Left lung (tissue), 14 donors: ENCODE measurements around the gene FBXO33. TPM values are rescaled to one million over a fixed set of nuclear protein-coding genes. Genes with fewer than 3 reads are reported as not detected.
A peak's percentile ranks its signal among the peaks of the same experiment; 100 is the strongest.

Experiments
- ATAC-seq: fragments of 200-7000 bp; cut with Tn5 transposase; one replicate; pipeline ENCODE4 v1.9.1; 2020; ENCODE audit warnings: moderate library complexity
- DNase-seq, 4 donors: peaks; one replicate each; pipeline ENCODE4 v3.0.0-alpha.2; 2013 to 2020
- H3K27ac ChIP-seq, 2 donors: fragments of 200-600 bp; sonication (generic) in 1 of 2; one replicate each; pipeline versions ENCODE4 v1.5.0 to v1.8.0; 2020 to 2021
- H3K27me3 ChIP-seq, 2 donors: fragments of 200-600 bp; sonication (generic) in 1 of 2; one replicate each; pipeline versions ENCODE4 v1.5.0 to v1.8.0; 2020 to 2021
- H3K36me3 ChIP-seq, 2 donors: fragments of 200-600 bp; sonication (generic) in 1 of 2; one replicate each; pipeline versions ENCODE4 v1.5.0 to v1.8.0; 2020 to 2021
- H3K4me1 ChIP-seq, 2 donors: fragments of 200-600 bp; one replicate each; pipeline ENCODE4 v1.8.0; 2021
- H3K4me3 ChIP-seq, 2 donors: fragments of 200-600 bp; sonication (generic) in 1 of 2; one replicate each; pipeline versions ENCODE4 v1.5.0 to v1.8.0; 2020 to 2021; ENCODE audit warnings: mild to moderate bottlenecking in 1 of 2
- H3K9me3 ChIP-seq, 2 donors: fragments of 200-600 bp; sonication (generic) in 1 of 2; one replicate each; pipeline versions ENCODE4 v1.5.0 to v1.8.0; 2020 to 2021
- intact Hi-C, 2 donors: fragments of 100-400 bp; cut with DNase I; formaldehyde crosslinking; loops; one replicate each; pipeline versions ENCODE4 v1.11.2 to v1.14.2; 2022
- long read RNA-seq, 12 donors: library from polyadenylated mRNA in 2 of 12; unstranded in 2 of 12; transcript quantifications; one replicate each; pipeline ENCODE4 v2.0.0 and lab custom pipeline, GENCODE V29; 2019 to 2026
- polyA plus RNA-seq, 6 donors: library from polyadenylated mRNA; unstranded; fragments of 120-200 nt; gene quantifications; one replicate each; pipeline ENCODE4 v1.2.1, GENCODE V29; 2013; ENCODE audit not compliant: insufficient read length in 6 of 6
- total RNA-seq, 2 donors: library from RNA; stranded (reverse); fragmentation: NEBNext Ultra II Directional; extraction: Animal tissue kit (Norgen Biotek cat#: 25700); gene quantifications; one replicate each; pipeline ENCODE4 v1.2.1, GENCODE V29; 2021
- TF ChIP-seq, protein P1 (sequence below), 2 donors: fragments of 200-600 bp; sonication (generic) in 1 of 2; IDR thresholded peaks; one replicate each; pipeline versions ENCODE4 v1.5.0 to v1.8.0; 2021; ENCODE audit warnings: antibody characterized with exemption in 2 of 2
- donor health status: DM: no; HTN: yes; CAD: no.
- donor health status: DM: no; HTN: no; CAD: no.

The FBXO33 gene
- total RNA-seq: 10 to 100 TPM; 12.7 to 13.7 TPM
- polyA plus RNA-seq: 1 to 10 TPM; 8.2 to 9.9 (median 9.1) TPM
- long read RNA-seq, donor 1, partial matches to known transcripts: 0 of 3 reads
- long read RNA-seq, donor 1, other reads (novel, unspliced or antisense): 0 of 3 reads
- long read RNA-seq, donor 2, partial matches to known transcripts: 0 of 1 reads
- long read RNA-seq, donor 2, other reads (novel, unspliced or antisense): 0 of 1 reads
- long read RNA-seq, donor 3, partial matches to known transcripts: 0 of 2 reads
- long read RNA-seq, donor 3, other reads (novel, unspliced or antisense): 0 of 2 reads
- long read RNA-seq, donor 4: 0 reads
- long read RNA-seq, donor 5, partial matches to known transcripts: 0 of 1 reads
- long read RNA-seq, donor 5, other reads (novel, unspliced or antisense): 0 of 1 reads
- long read RNA-seq, donor 6, partial matches to known transcripts: 0 of 3 reads
- long read RNA-seq, donor 6, other reads (novel, unspliced or antisense): 0 of 3 reads
- long read RNA-seq, donor 7, partial matches to known transcripts: 0 of 1 reads
- long read RNA-seq, donor 7, other reads (novel, unspliced or antisense): 0 of 1 reads
- long read RNA-seq, donor 8, partial matches to known transcripts: 0 of 3 reads
- long read RNA-seq, donor 8, other reads (novel, unspliced or antisense): 0 of 3 reads
- long read RNA-seq, donor 9: 0 reads
- long read RNA-seq, donor 10: 0 reads
- long read RNA-seq, donor 11: 0 reads
- long read RNA-seq, donor 12, partial matches to known transcripts: 0 of 1 reads
- long read RNA-seq, donor 12, other reads (novel, unspliced or antisense): 0 of 1 reads

GRCh38 chr14:39432179-39432618 is at the start of gene FBXO33:
Gene FBXO33 (minus strand): TSS chr14:39432433. CDS start chr14:39432162, 271 bp downstream.
- Histone ChIP-seq H3K4me1 (peaks cover 14 to 44% of the 10 kb centered on the region in 2 donors), H3K9me3 (no peaks in the 10 kb centered on the region), H3K4me3 (peak within 1 kb of the TSS; percentile 70 to 88), H3K27ac (peak within 1 kb of the TSS; percentile 98 to 99), H3K36me3 (no peaks in the 10 kb centered on the region), H3K27me3 (no peaks in the 10 kb centered on the region)
- ATAC-seq (peak; percentile 87), DNase-seq (peak; percentile 98 to 99 (median 98))
- TF ChIP-seq, protein P1, sequence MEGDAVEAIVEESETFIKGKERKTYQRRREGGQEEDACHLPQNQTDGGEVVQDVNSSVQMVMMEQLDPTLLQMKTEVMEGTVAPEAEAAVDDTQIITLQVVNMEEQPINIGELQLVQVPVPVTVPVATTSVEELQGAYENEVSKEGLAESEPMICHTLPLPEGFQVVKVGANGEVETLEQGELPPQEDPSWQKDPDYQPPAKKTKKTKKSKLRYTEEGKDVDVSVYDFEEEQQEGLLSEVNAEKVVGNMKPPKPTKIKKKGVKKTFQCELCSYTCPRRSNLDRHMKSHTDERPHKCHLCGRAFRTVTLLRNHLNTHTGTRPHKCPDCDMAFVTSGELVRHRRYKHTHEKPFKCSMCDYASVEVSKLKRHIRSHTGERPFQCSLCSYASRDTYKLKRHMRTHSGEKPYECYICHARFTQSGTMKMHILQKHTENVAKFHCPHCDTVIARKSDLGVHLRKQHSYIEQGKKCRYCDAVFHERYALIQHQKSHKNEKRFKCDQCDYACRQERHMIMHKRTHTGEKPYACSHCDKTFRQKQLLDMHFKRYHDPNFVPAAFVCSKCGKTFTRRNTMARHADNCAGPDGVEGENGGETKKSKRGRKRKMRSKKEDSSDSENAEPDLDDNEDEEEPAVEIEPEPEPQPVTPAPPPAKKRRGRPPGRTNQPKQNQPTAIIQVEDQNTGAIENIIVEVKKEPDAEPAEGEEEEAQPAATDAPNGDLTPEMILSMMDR (IDR thresholded peaks at IDR 0.05): no peak
- intact Hi-C loops: no loop called here

DNA sequence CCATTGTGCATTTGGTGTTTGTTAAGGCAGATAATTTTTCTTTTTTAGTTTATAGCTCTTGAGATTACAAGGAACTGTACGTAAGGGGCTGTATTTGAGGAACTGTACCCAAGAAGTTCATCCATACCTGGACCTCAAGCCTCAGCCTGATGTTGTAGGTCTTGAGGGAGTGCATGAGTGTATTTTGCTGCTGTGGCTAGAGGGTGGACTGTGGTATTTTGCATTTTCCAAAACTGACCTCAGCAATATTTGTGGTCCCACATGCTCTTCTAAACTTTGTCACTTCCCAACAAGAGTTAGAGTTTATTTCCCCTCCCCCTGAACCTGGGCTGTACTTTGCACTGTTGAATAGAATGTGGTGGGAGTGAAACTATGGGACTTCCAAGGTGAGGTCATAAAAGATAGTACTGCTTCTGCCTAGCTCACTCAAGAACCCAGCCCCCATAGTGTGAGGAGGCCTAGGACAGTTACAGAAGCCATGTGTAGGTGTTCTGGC is 42.2 kb upstream of the FBXO33 start:
- Histone ChIP-seq H3K4me1 (no peaks in the 10 kb centered on the region), H3K9me3 (no peaks in the 10 kb centered on the region), H3K36me3 (no peaks in the 10 kb centered on the region), H3K4me3 (no peak overlapping the region), H3K27me3 (no peaks in the 10 kb centered on the region), H3K27ac (no peak overlapping the region)
- DNase-seq (no peak), ATAC-seq (no peak)
- TF ChIP-seq, protein P1 (IDR thresholded peaks at IDR 0.05): no peak
- intact Hi-C loops: no loop called here

- Histone ChIP-seq H3K27me3 (no peaks in the 10 kb centered on the region), H3K27ac (no peak overlapping the region), H3K36me3 (no peaks in the 10 kb centered on the region), H3K4me1 (no peaks in the 10 kb centered on the region), H3K4me3 (no peak overlapping the region), H3K9me3 (no peaks in the 10 kb centered on the region)
- DNase-seq (no peak), ATAC-seq (no peak)
- TF ChIP-seq, protein P1 (IDR thresholded peaks at IDR 0.05): no peak
- intact Hi-C loops: no loop called here
Observed at GRCh38 chr14:39472078-39472477, 39.8 kb upstream of the FBXO33 start.

DNA sequence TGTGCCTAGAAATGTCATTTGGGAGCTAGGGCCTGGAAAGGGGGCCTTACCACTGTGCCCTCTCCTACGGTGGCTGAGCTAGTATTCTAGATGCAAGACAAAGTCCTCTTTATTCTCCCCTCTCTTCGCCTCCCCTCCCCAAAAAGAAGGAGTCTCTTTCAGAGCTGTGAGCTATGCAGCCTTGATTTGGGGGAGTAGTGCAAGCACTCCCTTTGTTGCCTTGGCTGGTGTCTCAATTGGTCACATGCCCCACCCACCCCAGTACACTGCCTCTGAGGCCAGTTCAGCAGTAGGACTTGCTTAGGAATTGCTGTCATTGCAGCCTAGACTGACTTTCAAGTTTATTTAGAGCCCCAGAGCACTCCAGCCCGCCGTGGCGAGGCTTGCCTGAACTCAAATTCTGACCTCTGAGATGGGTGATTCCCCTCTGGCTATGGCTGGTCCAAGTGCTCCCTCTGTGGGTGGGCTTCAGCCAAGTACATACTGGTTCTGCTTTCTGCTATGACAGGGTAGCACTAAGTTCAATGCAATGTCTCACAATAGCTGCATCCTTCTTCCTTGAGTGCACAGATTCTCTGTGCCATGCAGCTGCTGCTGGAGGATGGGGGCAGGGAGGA is 37.0 kb upstream of the FBXO33 start:
- DNase-seq (peak in 2 of 4 donors; percentile 8 to 50), ATAC-seq (peak; percentile 41)
- Histone ChIP-seq H3K4me3 (no peak overlapping the region), H3K27ac (no peak overlapping the region), H3K4me1 (no peaks in the 10 kb centered on the region), H3K27me3 (no peaks in the 10 kb centered on the region), H3K36me3 (no peaks in the 10 kb centered on the region), H3K9me3 (no peaks in the 10 kb centered on the region)
- TF ChIP-seq, protein P1 (IDR thresholded peaks at IDR 0.05): no peak
- intact Hi-C loops: no loop called here
